GM23248 (cell line): ENCODE measurements around the gene GATAD2B.

Experiments
- EZH2 ChIP-seq: fragments of 200-600 bp; sonication (generic); IDR thresholded peaks from 2 replicates; pipeline ENCODE4 v1.6.1; 2018; ENCODE audit warnings: antibody characterized with exemption, mild to moderate bottlenecking; ENCODE audit not compliant: insufficient read depth, poor library complexity, severe bottlenecking
- EZH2phosphoT487 ChIP-seq: fragments of 200-600 bp; sonication (generic); IDR thresholded peaks from 2 replicates; pipeline ENCODE4 v1.6.1; 2018; ENCODE audit warnings: antibody characterized with exemption, moderate library complexity, mild to moderate bottlenecking, low read depth; ENCODE audit not compliant: insufficient read depth

GRCh38 chr1:153796786-153797659, 125.7 kb downstream of the GATAD2B start:
- TF ChIP-seq EZH2phosphoT487 (no peak), EZH2 (no peak)
